ENCODE measurements around the gene PFDN2. TPM values are rescaled to one million over a fixed set of nuclear protein-coding genes. Genes with fewer than 3 reads are reported as not detected.

PFDN2 gene
- total RNA-seq, 2 experiments from 2014 or later, result 108 to 136 TPM

- Mint-ChIP-seq H3K36me3 (ENCODE audit: low read depth) (peaks cover 62% of the 10 kb centered on the region), H3K27ac (no peak overlapping the region), H3K27me3 (no peaks in the 10 kb centered on the region), H3K9me3 (ENCODE audit: low read depth) (no peaks in the 10 kb centered on the region), H3K4me1 (peaks cover 14% of the 10 kb centered on the region), H3K4me3 (no peak overlapping the region)
- no peak for DNase-seq
- intact Hi-C loops (cut with DNase I, micrococcal nuclease), result no loop called here
- POLR2A ChIA-PET, result no interaction called here
- CTCF ChIA-PET, result interaction anchor here (0.8 to 2.4 kb wide), 9 partner anchors 8 to 57 kb away, joined by 3 to 15 read pairs (median 6); partner anchors contain the start of genes ARHGAP30, KLHDC9 and USF1
- no peak for ATAC-seq
These were observed 63.6 kb downstream of the PFDN2 start for GRCh38 chr1:161054232-161054631.

GRCh38 chr1:161052899-161053298 lies 64.9 kb downstream of the PFDN2 start:
- DNase-seq (no peak), ATAC-seq (no peak)
- Mint-ChIP-seq H3K27me3 (no peaks in the 10 kb centered on the region), H3K27ac (no peak overlapping the region), H3K9me3 (ENCODE audit: low read depth) (no peaks in the 10 kb centered on the region), H3K4me3 (no peak overlapping the region), H3K4me1 (peaks cover 12% of the 10 kb centered on the region), H3K36me3 (ENCODE audit: low read depth) (peaks cover 70% of the 10 kb centered on the region)
- POLR2A ChIA-PET, result no interaction called here
- CTCF ChIA-PET, result interaction anchor here (1.5 to 1.7 kb wide), 2 partner anchors 15 to 21 kb away, joined by 3 read pairs; no protein-coding TSS in a partner anchor
- intact Hi-C loops (cut with DNase I, micrococcal nuclease), result no loop called here

- H3K27ac Mint-ChIP-seq, result no peak overlapping the region
- ATAC-seq (no peak), DNase-seq (no peak)
- H3K36me3 Mint-ChIP-seq (ENCODE audit: low read depth), result peaks cover 71% of the 10 kb centered on the region
- CTCF ChIA-PET, result interaction anchor here (0.9 to 1.4 kb wide), 3 partner anchors 9 to 63 kb away, joined by 3 to 4 read pairs (median 4); partner anchors contain the start of gene TSTD1
- POLR2A ChIA-PET, result no interaction called here
- intact Hi-C loops (cut with DNase I, micrococcal nuclease), result loop anchor here in 1 of 2 experiments (1.0 kb wide), 1 partner anchor 9 kb away; no protein-coding TSS in a partner anchor
- H3K4me3 Mint-ChIP-seq, result no peak overlapping the region
- no peaks in the 10 kb centered on the region for H3K27me3 Mint-ChIP-seq
- H3K9me3 Mint-ChIP-seq (ENCODE audit: low read depth), result no peaks in the 10 kb centered on the region
- peaks cover 11% of the 10 kb centered on the region for H3K4me1 Mint-ChIP-seq
These were observed 66.6 kb downstream of the PFDN2 start for GRCh38 chr1:161051219-161051618.

Other genes with a start within 250 kb of the PFDN2 start
- gene ITLN1, start 232.9 kb downstream of the PFDN2 start, total RNA-seq, result not detected
- not detected for gene ITLN2, start 163.2 kb downstream of the PFDN2 start, total RNA-seq
- 10 to 100 TPM; 16.9 to 25.2 TPM for gene F11R, start 96.9 kb downstream of the PFDN2 start, total RNA-seq
- 10 to 100 TPM; 26.0 to 42.8 TPM for gene TSTD1, start 79.1 kb downstream of the PFDN2 start, total RNA-seq
- 10 to 100 TPM; 34.5 to 42.8 TPM for gene USF1, start 72.1 kb downstream of the PFDN2 start, total RNA-seq
- 100 to 1,000 TPM; 125 to 165 TPM for gene ARHGAP30, start 48.1 kb downstream of the PFDN2 start, total RNA-seq
- gene NECTIN4, start 28.5 kb downstream of the PFDN2 start, total RNA-seq, result not detected
- gene KLHDC9, start 19.7 kb downstream of the PFDN2 start, total RNA-seq, result under 1 TPM; 0.39 to 0.50 TPM
- gene NIT1, start 68 bp upstream of the PFDN2 start, total RNA-seq, result 10 to 100 TPM; 58.2 to 62.1 TPM
- gene DEDD, start 14.6 kb upstream of the PFDN2 start, total RNA-seq, result 10 to 100 TPM; 33.9 to 44.9 TPM
- gene UFC1, start 35.9 kb upstream of the PFDN2 start, total RNA-seq, result 10 to 100 TPM; 89.2 to 98.6 TPM
- 10 to 100 TPM; 25.1 to 32.0 TPM for gene USP21, start 41.5 kb upstream of the PFDN2 start, total RNA-seq
- gene PPOX, start 48.4 kb upstream of the PFDN2 start, total RNA-seq, result 10 to 100 TPM; 21.5 to 28.8 TPM
- 10 to 100 TPM; 40.5 to 51.8 TPM for gene B4GALT3, start 59.5 kb upstream of the PFDN2 start, total RNA-seq
- under 1 TPM; 0.40 to 0.71 TPM for gene ADAMTS4, start 81.0 kb upstream of the PFDN2 start, total RNA-seq
- gene NDUFS2, start 84.3 kb upstream of the PFDN2 start, total RNA-seq, result 10 to 100 TPM; 71.8 to 92.0 TPM
- gene FCER1G, start 97.3 kb upstream of the PFDN2 start, total RNA-seq, result 1 to 10 TPM in 1 of 2 experiments, under 1 TPM in 1; 0.98 to 2.2 TPM
- not detected for gene APOA2, start 105.6 kb upstream of the PFDN2 start, total RNA-seq
- gene TOMM40L, start 108.0 kb upstream of the PFDN2 start, total RNA-seq, result 10 to 100 TPM; 12.3 to 13.2 TPM
- not detected for gene NR1I3, start 120.2 kb upstream of the PFDN2 start, total RNA-seq
- under 1 TPM; 0.21 to 0.27 TPM for gene PCP4L1, start 140.7 kb upstream of the PFDN2 start, total RNA-seq
- gene MPZ, start 191.9 kb upstream of the PFDN2 start, total RNA-seq, result 1 to 10 TPM; 4.6 to 5.3 TPM
- gene SDHC, start 196.3 kb upstream of the PFDN2 start, total RNA-seq, result 100 to 1,000 TPM; 191 to 235 TPM
- gene CFAP126, start 249.8 kb upstream of the PFDN2 start, total RNA-seq, result not detected

Data from activated CD4-positive, alpha-beta T cell treated with anti-CD3 and anti-CD28 coated beads for 36 hours (primary cell).